ENCODE results near the gene PLOD1. TPM values are rescaled to one million over a fixed set of nuclear protein-coding genes. Genes with fewer than 3 reads are reported as not detected.

The PLOD1 gene
- total RNA-seq, 1 donor from 2014 or later: 147 TPM

DNA sequence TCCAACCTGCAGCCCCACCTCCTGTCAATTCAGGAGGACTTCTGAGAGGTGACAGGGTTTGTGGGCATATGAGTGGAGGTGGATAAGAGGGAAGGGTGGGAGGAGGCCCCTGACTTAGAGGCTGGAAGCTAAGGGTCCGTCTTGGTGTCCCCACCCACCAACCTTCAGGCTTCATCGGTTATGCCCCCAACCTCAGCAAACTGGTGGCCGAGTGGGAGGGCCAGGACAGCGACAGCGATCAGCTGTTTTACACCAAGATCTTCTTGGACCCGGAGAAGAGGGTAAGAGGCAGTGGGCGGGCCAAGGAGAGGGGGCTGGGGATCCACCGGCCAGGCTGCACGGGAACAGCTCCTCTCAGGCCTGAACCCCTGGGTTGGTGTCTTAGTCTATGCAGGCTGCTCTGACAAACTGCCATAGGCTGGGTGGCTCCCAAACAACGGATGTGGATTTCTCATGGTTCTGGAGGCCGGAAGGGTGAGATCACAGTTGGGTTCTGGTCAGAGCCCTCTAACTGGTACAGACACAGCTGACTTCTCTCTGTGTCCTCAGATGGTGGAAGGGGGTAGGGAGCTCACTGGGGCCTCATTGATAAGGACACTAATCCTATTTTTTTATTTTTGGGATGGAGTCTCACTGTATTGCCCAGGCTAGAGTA lies 18.1 kb downstream of the PLOD1 start:
- no peak for DNase-seq (ENCODE audit: low read depth)
- H3K4me3 ChIP-seq (ENCODE audit: low read depth, low read length): no peak overlapping the region
- TF ChIP-seq, protein P1, sequence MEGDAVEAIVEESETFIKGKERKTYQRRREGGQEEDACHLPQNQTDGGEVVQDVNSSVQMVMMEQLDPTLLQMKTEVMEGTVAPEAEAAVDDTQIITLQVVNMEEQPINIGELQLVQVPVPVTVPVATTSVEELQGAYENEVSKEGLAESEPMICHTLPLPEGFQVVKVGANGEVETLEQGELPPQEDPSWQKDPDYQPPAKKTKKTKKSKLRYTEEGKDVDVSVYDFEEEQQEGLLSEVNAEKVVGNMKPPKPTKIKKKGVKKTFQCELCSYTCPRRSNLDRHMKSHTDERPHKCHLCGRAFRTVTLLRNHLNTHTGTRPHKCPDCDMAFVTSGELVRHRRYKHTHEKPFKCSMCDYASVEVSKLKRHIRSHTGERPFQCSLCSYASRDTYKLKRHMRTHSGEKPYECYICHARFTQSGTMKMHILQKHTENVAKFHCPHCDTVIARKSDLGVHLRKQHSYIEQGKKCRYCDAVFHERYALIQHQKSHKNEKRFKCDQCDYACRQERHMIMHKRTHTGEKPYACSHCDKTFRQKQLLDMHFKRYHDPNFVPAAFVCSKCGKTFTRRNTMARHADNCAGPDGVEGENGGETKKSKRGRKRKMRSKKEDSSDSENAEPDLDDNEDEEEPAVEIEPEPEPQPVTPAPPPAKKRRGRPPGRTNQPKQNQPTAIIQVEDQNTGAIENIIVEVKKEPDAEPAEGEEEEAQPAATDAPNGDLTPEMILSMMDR (conservative IDR thresholded peaks at IDR 0.05; ENCODE audit: low read depth, low read length): no peak

DNA sequence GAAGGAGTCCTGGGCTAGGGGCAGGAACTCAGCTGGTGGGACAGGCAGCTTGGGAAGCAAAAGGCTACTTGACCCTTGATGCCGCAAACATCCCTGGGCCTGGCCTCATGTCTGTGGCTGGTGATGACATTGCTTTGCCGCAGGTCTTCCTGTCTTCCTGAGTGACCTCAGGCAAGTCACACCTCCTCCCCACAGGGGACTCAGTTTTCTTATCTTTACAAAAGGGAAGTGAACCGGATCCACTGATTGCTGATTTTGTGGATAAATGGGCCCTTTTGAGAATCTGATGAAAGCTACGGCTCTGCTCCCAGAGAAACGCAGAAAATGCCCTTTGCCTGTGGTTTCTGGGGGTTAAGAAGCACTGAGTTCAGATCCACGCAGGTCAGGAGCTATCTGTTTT lies 20.7 kb downstream of the PLOD1 start:
- TF ChIP-seq, protein P1 (conservative IDR thresholded peaks at IDR 0.05; ENCODE audit: low read depth, low read length): no peak
- DNase-seq (ENCODE audit: low read depth): no peak
- H3K4me3 ChIP-seq (ENCODE audit: low read depth, low read length): no peak overlapping the region

GRCh38 chr1:11957398-11957797 lies 22.9 kb downstream of the PLOD1 start:
- DNase-seq (ENCODE audit: low read depth): no peak
- H3K4me3 ChIP-seq (ENCODE audit: low read depth, low read length): no peak overlapping the region
- TF ChIP-seq, protein P1 (conservative IDR thresholded peaks at IDR 0.05; ENCODE audit: low read depth, low read length): no peak

DNA sequence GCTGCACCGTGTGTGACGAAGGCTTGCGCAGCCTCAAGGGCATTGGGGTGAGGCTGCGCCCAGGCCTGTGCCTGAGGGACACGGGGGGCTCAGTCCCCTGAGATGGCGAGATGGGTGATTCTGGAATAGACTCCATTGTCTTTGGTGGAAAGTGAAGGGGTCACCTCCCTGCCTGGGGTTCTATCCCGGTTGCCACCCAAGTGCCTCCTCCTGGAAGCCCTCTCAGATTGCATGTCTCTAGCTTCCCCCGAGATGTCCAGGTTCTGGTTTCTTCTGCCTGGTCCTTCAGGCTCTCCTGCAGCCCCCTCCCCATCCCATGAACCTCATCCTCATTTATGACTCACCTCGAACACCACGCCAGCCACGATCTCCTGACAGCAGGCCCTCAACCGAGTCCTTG lies 23.4 kb downstream of the PLOD1 start:
- DNase-seq (ENCODE audit: low read depth): no peak
- TF ChIP-seq, protein P1 (conservative IDR thresholded peaks at IDR 0.05; ENCODE audit: low read depth, low read length): no peak
- H3K4me3 ChIP-seq (ENCODE audit: low read depth, low read length): no peak overlapping the region

- TF ChIP-seq, protein P1 (conservative IDR thresholded peaks at IDR 0.05; ENCODE audit: low read depth, low read length): no peak
- H3K4me3 ChIP-seq (ENCODE audit: low read depth, low read length): no peak overlapping the region
- DNase-seq (ENCODE audit: low read depth): no peak
These were observed 25.8 kb downstream of the PLOD1 start for GRCh38 chr1:11960276-11960675.

DNA sequence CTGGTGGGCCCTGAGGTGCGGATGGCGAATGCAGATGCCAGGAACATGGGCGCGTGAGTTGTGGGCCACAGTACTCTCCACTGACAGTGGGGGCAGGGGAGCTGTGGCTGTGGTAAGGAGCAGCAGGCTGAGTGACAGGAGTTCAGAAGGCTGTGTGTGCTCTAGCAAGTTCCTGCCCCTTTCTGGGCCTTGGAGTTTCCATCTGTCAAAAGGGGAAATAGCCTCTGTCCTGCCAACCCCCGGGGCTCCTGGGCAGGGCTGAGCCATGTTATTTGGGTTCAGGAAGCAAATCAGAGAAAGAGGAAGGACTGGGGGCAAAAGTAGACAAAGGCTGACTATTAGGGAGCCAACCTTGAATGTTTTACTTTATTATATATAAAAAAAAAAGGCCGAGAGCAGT lies 26.2 kb downstream of the PLOD1 start:
- TF ChIP-seq, protein P1 (conservative IDR thresholded peaks at IDR 0.05; ENCODE audit: low read depth, low read length): no peak
- H3K4me3 ChIP-seq (ENCODE audit: low read depth, low read length): no peak overlapping the region

GRCh38 chr1:11961230-11961629 lies 26.7 kb downstream of the PLOD1 start:
- TF ChIP-seq, protein P1 (conservative IDR thresholded peaks at IDR 0.05; ENCODE audit: low read depth, low read length): no peak
- no peak overlapping the region for H3K4me3 ChIP-seq (ENCODE audit: low read depth, low read length)
- DNase-seq (ENCODE audit: low read depth): peak; percentile 52

More for the DNA sequence above, 26.2 kb downstream of the PLOD1 start:
- no peak for DNase-seq (ENCODE audit: low read depth)

Measured in epithelial cell of proximal tubule (primary cell).